HG02852 (cell line): Measurements from ENCODE around the gene CREB3L2.
"Not testable (repeated sequence)": the region's sequence is repeated elsewhere in the genome, so short reads cannot be mapped to it uniquely, and the experiment has no call there.

Experiments used
- ATAC-seq: cut with Tn5 transposase; IDR thresholded peaks from one replicate; pipeline ENCODE4 v1.9.1; 2021; ENCODE audit warnings: mild to moderate bottlenecking, moderate library complexity; ENCODE audit not compliant: unreplicated experiment

Gene CREB3L2

GRCh38 chr7:137989590-137989989 lies 12.3 kb downstream of the CREB3L2 start:
- ATAC-seq: no peak

GRCh38 chr7:137989094-137989493 lies 12.8 kb downstream of the CREB3L2 start:
- ATAC-seq: no peak

GRCh38 chr7:137987968-137988367 lies 13.9 kb downstream of the CREB3L2 start:
- ATAC-seq: peak; percentile 65

- no peak for ATAC-seq
Measured at GRCh38 chr7:137987563-137987962, 14.3 kb downstream of the CREB3L2 start.

GRCh38 chr7:137987018-137987349 lies 14.9 kb downstream of the CREB3L2 start:
- ATAC-seq: no peak

- no peak for ATAC-seq
Measured at GRCh38 chr7:137986252-137987017, 15.5 kb downstream of the CREB3L2 start.

- peak; percentile 46 for ATAC-seq
Measured at GRCh38 chr7:137985897-137986251, 16.0 kb downstream of the CREB3L2 start.

- ATAC-seq: peak; percentile 48
Measured at GRCh38 chr7:137985253-137985896, 16.5 kb downstream of the CREB3L2 start.

- ATAC-seq: no peak
Measured at GRCh38 chr7:137984181-137985041, 17.5 kb downstream of the CREB3L2 start.

- no peak for ATAC-seq
Measured at GRCh38 chr7:137983323-137984008, 18.4 kb downstream of the CREB3L2 start.

GRCh38 chr7:137982394-137982793 lies 19.5 kb downstream of the CREB3L2 start:
- not testable (repeated sequence) for ATAC-seq

GRCh38 chr7:137981668-137982067 lies 20.2 kb downstream of the CREB3L2 start:
- ATAC-seq: peak; percentile 66

- peak; percentile 1 for ATAC-seq
Measured at GRCh38 chr7:137981175-137981574, 20.7 kb downstream of the CREB3L2 start.

- ATAC-seq: no peak
Measured at GRCh38 chr7:137980308-137980707, 21.6 kb downstream of the CREB3L2 start.

GRCh38 chr7:137978464-137979237 lies 23.2 kb downstream of the CREB3L2 start:
- no peak for ATAC-seq

- no peak for ATAC-seq
Measured at GRCh38 chr7:137977173-137977572, 24.7 kb downstream of the CREB3L2 start.

GRCh38 chr7:137976696-137977095 lies 25.2 kb downstream of the CREB3L2 start:
- ATAC-seq: no peak

GRCh38 chr7:137976232-137976631 lies 25.7 kb downstream of the CREB3L2 start:
- ATAC-seq: no peak

GRCh38 chr7:137975768-137976167 lies 26.1 kb downstream of the CREB3L2 start:
- ATAC-seq: no peak

- peak; percentile 95 for ATAC-seq
Measured at GRCh38 chr7:137975221-137975620, 26.7 kb downstream of the CREB3L2 start.
